ENCODE measurements around the gene TMEM62. TPM values are rescaled to one million over a fixed set of nuclear protein-coding genes. Genes with fewer than 3 reads are reported as not detected.

The TMEM62 gene
- polyA plus RNA-seq, 3 donors from 2014 or later: 9.3 to 12.7 (median 12.5) TPM

DNA sequence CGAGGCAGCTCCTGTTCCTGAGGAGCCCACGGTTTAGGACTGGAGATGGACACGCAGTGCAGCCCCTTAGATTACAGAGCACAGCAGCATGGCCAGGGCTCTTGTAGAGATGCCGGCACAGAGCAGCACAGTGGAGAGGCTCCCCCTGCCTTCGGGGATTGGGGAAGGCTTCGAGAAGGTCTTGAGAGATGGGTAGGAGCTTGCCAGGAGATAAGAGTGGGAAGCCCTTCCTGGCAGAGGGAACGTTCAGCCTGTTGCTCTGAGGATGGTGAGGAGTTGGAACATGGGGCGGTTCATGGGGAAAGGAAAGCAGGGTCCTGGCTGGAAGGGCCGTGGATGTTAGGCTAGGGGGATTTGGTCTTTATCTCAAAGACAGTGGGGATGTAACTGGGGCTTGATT lies 77.4 kb downstream of the TMEM62 start:
- no peaks in the 10 kb centered on the region for H3K36me3 Mint-ChIP-seq
- H3K27ac Mint-ChIP-seq: no peak overlapping the region
- no peak for DNase-seq
- H3K4me1 Mint-ChIP-seq: no peaks in the 10 kb centered on the region
- H3K27me3 Mint-ChIP-seq (ENCODE audit: low read depth in 3 of 3): peaks cover 2 to 7% (median 3%) of the 10 kb centered on the region in 3 donors
- no peak overlapping the region for H3K4me3 Mint-ChIP-seq
- H3K9me3 Mint-ChIP-seq: peaks cover 0 to 3% (median 0%) of the 10 kb centered on the region in 6 donors

GRCh38 chr15:43211224-43211735 lies 77.9 kb downstream of the TMEM62 start:
- H3K4me1 Mint-ChIP-seq: no peaks in the 10 kb centered on the region
- H3K4me3 Mint-ChIP-seq: no peak overlapping the region
- H3K27ac Mint-ChIP-seq: no peak overlapping the region
- no peaks in the 10 kb centered on the region for H3K36me3 Mint-ChIP-seq
- H3K9me3 Mint-ChIP-seq: peaks cover 0 to 3% (median 0%) of the 10 kb centered on the region in 6 donors
- DNase-seq: no peak
- H3K27me3 Mint-ChIP-seq (ENCODE audit: low read depth in 3 of 3): peaks cover 1 to 7% (median 3%) of the 10 kb centered on the region in 3 donors

DNA sequence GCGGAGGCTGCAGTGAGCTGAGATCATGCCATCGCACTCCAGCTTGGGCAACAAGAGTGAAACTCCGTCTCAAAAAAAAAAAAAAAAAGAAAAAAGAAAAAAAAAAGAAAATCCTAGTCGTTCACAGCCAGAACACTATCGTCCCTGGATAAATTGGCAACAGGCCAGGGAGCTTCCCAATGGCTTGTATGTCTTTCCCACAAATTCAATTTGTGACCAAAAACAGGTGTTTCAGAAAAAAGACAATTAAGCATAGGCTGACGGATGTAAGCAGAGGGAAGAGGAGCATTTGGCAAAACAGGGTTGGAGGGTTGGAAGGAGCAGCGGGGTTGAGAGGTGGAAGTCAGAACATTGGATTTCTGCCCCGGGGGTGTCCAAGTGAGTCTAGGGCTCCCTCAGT lies 78.9 kb downstream of the TMEM62 start:
- H3K27ac Mint-ChIP-seq: no peak overlapping the region

DNA sequence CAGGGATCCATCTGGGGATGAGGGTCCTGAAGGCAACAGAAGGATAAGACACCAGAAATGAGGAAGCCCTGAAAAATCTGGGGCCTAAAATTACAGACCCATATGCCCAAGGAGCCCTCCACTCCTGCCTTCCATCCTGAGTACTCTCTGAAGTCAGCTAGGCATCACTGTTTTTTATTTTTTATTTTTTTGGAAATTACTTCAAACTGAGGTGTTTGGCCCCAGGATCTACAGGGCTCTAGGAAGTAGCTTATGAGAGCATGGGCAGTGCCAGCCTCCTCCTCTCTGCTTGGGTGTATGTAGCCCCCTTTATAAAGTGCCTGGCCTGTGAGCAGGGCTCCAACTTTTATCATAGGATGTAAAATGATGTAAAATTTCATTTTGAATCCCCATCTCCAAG lies 79.6 kb downstream of the TMEM62 start:
- H3K27ac Mint-ChIP-seq: no peak overlapping the region
- H3K4me1 Mint-ChIP-seq: no peaks in the 10 kb centered on the region
- peaks cover 1 to 4% (median 3%) of the 10 kb centered on the region in 3 donors for H3K27me3 Mint-ChIP-seq (ENCODE audit: low read depth in 3 of 3)
- H3K36me3 Mint-ChIP-seq: no peaks in the 10 kb centered on the region
- peaks cover 0 to 3% (median 0%) of the 10 kb centered on the region in 6 donors for H3K9me3 Mint-ChIP-seq
- no peak overlapping the region for H3K4me3 Mint-ChIP-seq
- no peak for DNase-seq

More for the DNA sequence above, 78.9 kb downstream of the TMEM62 start:
- Mint-ChIP-seq H3K27me3 (ENCODE audit: low read depth in 3 of 3) (peaks cover 1 to 4% (median 3%) of the 10 kb centered on the region in 3 donors), H3K4me1 (no peaks in the 10 kb centered on the region), H3K9me3 (peaks cover 0 to 3% (median 0%) of the 10 kb centered on the region in 6 donors), H3K4me3 (no peak overlapping the region), H3K36me3 (no peaks in the 10 kb centered on the region)
- DNase-seq: no peak

GRCh38 chr15:43213466-43213865 lies 80.1 kb downstream of the TMEM62 start:
- DNase-seq: no peak
- Mint-ChIP-seq H3K36me3 (no peaks in the 10 kb centered on the region), H3K27me3 (ENCODE audit: low read depth in 3 of 3) (peaks cover 1 to 4% (median 4%) of the 10 kb centered on the region in 3 donors), H3K9me3 (peaks cover 0 to 3% (median 0%) of the 10 kb centered on the region in 6 donors), H3K4me1 (peaks cover 0 to 2% of the 10 kb centered on the region in 2 donors), H3K4me3 (no peak overlapping the region), H3K27ac (no peak overlapping the region)

DNA sequence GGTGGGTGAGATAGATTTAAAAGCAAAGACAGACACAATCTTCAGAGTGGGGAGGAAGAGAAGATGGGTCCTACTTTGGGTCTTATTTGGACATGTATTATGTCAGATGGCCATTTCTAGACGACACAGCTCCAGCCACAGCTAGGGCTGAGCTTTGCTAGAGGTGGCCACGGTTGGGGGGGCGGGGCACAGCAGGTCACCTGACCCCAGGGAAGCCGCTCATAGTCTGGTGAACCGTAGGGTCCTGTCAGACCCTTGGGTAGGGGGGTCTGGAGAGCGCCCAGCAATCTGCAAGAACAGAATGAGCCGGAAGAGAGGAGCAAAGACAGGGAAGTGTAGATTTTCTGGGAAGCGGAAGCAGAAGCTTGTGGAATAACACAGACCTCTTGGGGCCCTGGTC lies 80.8 kb downstream of the TMEM62 start:
- peaks cover 0 to 1% (median 1%) of the 10 kb centered on the region in 3 donors for H3K27me3 Mint-ChIP-seq (ENCODE audit: low read depth in 3 of 3)
- H3K36me3 Mint-ChIP-seq: no peaks in the 10 kb centered on the region
- DNase-seq: no peak
- no peak overlapping the region for H3K4me3 Mint-ChIP-seq
- H3K9me3 Mint-ChIP-seq: peaks cover 0 to 2% (median 0%) of the 10 kb centered on the region in 6 donors
- H3K4me1 Mint-ChIP-seq: peaks cover 0 to 7% of the 10 kb centered on the region in 2 donors
- no peak overlapping the region for H3K27ac Mint-ChIP-seq

DNA sequence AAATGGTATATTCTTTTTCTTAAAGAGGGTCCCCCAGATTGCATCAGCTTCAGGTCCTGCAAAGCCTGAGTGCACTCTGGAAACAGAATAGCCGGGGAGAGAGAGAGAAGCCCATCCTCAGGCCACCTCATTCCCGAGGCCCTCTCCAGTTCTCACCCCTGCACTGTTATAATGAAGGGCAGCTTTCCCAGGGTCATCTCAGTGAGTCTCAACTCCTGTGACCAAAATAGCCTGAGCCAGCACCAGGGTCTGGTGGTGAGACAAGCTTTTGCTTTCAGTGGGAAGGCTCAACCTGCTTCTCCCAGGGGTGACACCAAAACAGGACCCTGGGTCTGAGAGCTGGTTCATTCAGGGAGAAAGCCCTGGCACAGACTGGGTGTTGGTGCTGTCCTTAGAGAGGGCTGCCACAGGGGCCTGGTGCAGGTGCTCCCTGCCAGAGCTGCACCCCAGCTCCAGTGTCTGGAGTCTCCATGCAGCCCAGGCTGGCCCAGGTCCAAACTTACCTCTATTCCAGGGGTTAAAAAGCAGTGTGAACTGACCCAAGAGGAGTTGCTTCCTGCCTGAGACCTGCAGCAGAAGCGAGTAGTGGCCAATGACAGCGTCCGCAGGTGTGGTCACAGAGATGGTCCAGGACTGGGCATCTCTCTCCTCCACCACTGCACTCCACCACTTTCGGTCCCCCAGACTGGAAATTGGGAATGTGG lies 81.4 kb downstream of the TMEM62 start:
- Mint-ChIP-seq H3K4me3 (no peak overlapping the region), H3K9me3 (peaks cover 0 to 2% (median 0%) of the 10 kb centered on the region in 6 donors), H3K4me1 (peaks cover 0 to 7% of the 10 kb centered on the region in 2 donors), H3K27me3 (ENCODE audit: low read depth in 3 of 3) (peaks cover 0 to 1% (median 1%) of the 10 kb centered on the region in 3 donors), H3K36me3 (no peaks in the 10 kb centered on the region), H3K27ac (no peak overlapping the region)
- DNase-seq: no peak

- Mint-ChIP-seq H3K4me3 (no peak overlapping the region), H3K27ac (no peak overlapping the region), H3K9me3 (peaks cover 0 to 2% (median 0%) of the 10 kb centered on the region in 6 donors), H3K27me3 (ENCODE audit: low read depth in 3 of 3) (peaks cover 2 to 11% (median 5%) of the 10 kb centered on the region in 3 donors), H3K4me1 (peaks cover 7 to 14% of the 10 kb centered on the region in 2 donors), H3K36me3 (no peaks in the 10 kb centered on the region)
- DNase-seq: no peak
Observed at GRCh38 chr15:43215961-43216360, 82.6 kb downstream of the TMEM62 start.

- peaks cover 7 to 14% of the 10 kb centered on the region in 2 donors for H3K4me1 Mint-ChIP-seq
- H3K9me3 Mint-ChIP-seq: peaks cover 0 to 2% (median 0%) of the 10 kb centered on the region in 6 donors
- peaks cover 3 to 13% (median 4%) of the 10 kb centered on the region in 3 donors for H3K27me3 Mint-ChIP-seq (ENCODE audit: low read depth in 3 of 3)
- peak overlapping the region in 2 of 6 donors; percentile 68 to 79 for H3K27ac Mint-ChIP-seq
- H3K36me3 Mint-ChIP-seq: no peaks in the 10 kb centered on the region
- peak overlapping the region in 1 of 5 donors; percentile 40 for H3K4me3 Mint-ChIP-seq
- DNase-seq: peak; percentile 20 to 22 (median 21)
Observed at GRCh38 chr15:43218908-43219706, 85.7 kb downstream of the TMEM62 start.

DNA sequence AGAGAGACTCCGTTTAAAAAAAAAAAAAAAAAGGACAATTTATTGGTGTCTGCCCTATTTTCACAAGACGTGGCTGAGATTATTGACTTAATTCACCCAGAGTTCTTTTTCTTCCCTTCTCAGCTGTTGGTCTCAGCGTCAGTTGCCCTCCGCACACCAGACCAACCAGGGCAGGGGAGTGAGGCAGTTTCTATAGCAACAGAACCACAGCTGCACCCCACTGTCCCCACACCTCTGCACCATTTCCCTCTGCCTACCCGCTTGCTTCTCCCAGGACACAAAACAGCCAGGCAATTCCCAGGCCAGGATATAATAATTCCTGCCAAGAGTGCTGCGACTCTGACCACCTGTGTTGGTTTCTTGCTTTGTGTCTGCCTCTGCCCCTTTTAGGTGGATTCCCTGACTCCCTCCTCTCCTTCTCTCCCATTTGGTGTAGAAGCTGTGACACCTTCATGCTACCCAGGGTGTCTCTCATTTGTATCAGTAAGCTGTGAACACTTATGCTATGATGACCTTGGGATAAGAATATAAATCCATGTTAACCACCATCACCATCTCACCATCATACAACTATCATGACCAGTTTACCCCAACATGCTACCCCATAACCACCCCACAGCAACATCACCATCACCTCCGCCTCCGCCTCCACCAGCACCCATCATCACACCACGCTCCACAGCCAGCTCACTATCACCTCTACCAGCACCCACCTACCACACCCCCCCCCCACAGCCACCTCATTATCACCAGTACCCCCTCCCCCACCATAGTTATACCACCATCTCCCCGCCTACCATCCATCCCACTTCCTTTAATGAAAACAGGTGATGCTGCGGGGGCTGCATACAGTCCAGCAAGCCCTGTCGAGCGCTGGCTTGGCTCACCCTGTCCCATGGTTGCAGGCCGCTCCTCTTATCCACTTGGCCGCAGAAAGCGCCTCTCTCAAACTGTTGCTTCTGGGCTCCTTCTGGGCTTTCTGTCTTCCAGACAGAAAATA lies 86.8 kb downstream of the TMEM62 start:
- Mint-ChIP-seq H3K4me1 (peaks cover 8 to 14% of the 10 kb centered on the region in 2 donors), H3K9me3 (peaks cover 0 to under 1% (median 0%) of the 10 kb centered on the region in 6 donors), H3K27me3 (ENCODE audit: low read depth in 3 of 3) (peaks cover 3 to 13% (median 8%) of the 10 kb centered on the region in 3 donors), H3K27ac (peak overlapping the region in 5 of 6 donors; percentile 60 to 86 (median 67)), H3K36me3 (no peaks in the 10 kb centered on the region), H3K4me3 (peak overlapping the region in 4 of 5 donors; percentile 22 to 74 (median 39))
- DNase-seq: peak; percentile 38 to 58 (median 45)

- H3K36me3 Mint-ChIP-seq: no peaks in the 10 kb centered on the region
Observed at GRCh38 chr15:43220991-43221403, 87.6 kb downstream of the TMEM62 start, which contains the start of gene EPB42. Gene EPB42, minus strand, starts transcription at chr15:43221018. Its CDS starts 193 bp downstream, at chr15:43220825.

DNA sequence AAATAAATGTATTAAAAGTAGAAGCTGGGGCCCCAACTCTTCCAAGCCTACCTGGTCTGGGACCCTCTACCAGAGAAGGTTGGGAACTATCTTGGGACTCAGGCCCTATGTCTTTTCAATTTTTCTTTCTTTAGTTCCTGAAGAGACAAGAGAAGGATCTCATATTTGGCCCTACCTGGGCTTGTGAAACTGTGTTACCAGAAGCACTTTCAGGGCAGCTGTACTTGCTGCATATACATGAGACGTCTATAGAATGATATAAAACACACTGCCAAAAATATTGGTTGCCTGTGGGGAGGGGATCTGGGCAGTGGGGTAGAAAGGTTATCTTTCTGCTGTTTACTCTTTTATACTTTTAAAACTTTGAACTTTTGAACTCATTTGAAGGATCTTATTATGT lies 88.0 kb downstream of the TMEM62 start:
- no peaks in the 10 kb centered on the region for H3K9me3 Mint-ChIP-seq
- H3K27me3 Mint-ChIP-seq (ENCODE audit: low read depth in 3 of 3): peaks cover 3 to 13% (median 8%) of the 10 kb centered on the region in 3 donors
- DNase-seq: no peak
- peak overlapping the region in 1 of 6 donors; percentile 86 for H3K27ac Mint-ChIP-seq
- no peaks in the 10 kb centered on the region for H3K36me3 Mint-ChIP-seq
- peaks cover 17% of the 10 kb centered on the region in 2 donors for H3K4me1 Mint-ChIP-seq
- H3K4me3 Mint-ChIP-seq: no peak overlapping the region

More at GRCh38 chr15:43220991-43221403, 87.6 kb downstream of the TMEM62 start, which contains the start of gene EPB42:
- Mint-ChIP-seq H3K27me3 (ENCODE audit: low read depth in 3 of 3) (peaks cover 3 to 13% (median 8%) of the 10 kb centered on the region in 3 donors), H3K4me3 (peak within 1 kb of the TSS in 4 of 5 donors; percentile 22 to 74 (median 39)), H3K9me3 (no peaks in the 10 kb centered on the region), H3K4me1 (peaks cover 16 to 17% of the 10 kb centered on the region in 2 donors), H3K27ac (peak within 1 kb of the TSS in 5 of 6 donors; percentile 60 to 86 (median 67))
- DNase-seq: no peak

Measured in immature natural killer cell (primary cell).